Transverse colon (tissue), 4 donors: ENCODE measurements around the gene TAS2R4. TPM values are rescaled to one million over a fixed set of nuclear protein-coding genes. Genes with fewer than 3 reads are reported as not detected.

Source experiments
- DNase-seq: peaks from one replicate; pipeline ENCODE4 v3.0.0-alpha.2; 2019
- H3K27ac ChIP-seq, 4 donors: fragments of 200-600 bp; sonication (generic); 2 replicates each; pipeline ENCODE4 v1.5.1; 2016 to 2018; ENCODE audit warnings: inconsistent platforms in 4 of 4
- H3K27me3 ChIP-seq: fragments of 200-600 bp; sonication (generic); 2 replicates; pipeline ENCODE4 v1.5.1; 2017; ENCODE audit warnings: inconsistent platforms
- H3K36me3 ChIP-seq, 4 donors: fragments of 200-600 bp; sonication (generic); 2 replicates each; pipeline ENCODE4 v1.5.1; 2017 to 2019; ENCODE audit warnings: inconsistent platforms in 4 of 4
- H3K4me1 ChIP-seq, 4 donors: fragments of 200-600 bp; sonication (generic); 2 replicates each; pipeline ENCODE4 v1.5.1; 2017 to 2020; ENCODE audit warnings: inconsistent platforms in 4 of 4
- H3K4me3 ChIP-seq, 4 donors: fragments of 200-600 bp; sonication (generic); 1 replicate in 1 of 4; 2 replicates in 3 of 4; pipeline versions ENCODE4 v1.5.1 to v1.6.1; 2017 to 2019; ENCODE audit warnings: inconsistent platforms in 4 of 4
- H3K9me3 ChIP-seq, 2 donors: fragments of 200-600 bp; sonication (generic); 2 replicates each; pipeline ENCODE4 v1.5.1; 2017 to 2019; ENCODE audit warnings: inconsistent platforms in 2 of 2
- EP300 ChIP-seq: sonication (generic); formaldehyde crosslinking; IDR thresholded peaks from one replicate; pipeline ENCODE4 v1.6.1; 2017; ENCODE audit warnings: antibody characterized with exemption, low read depth
- POLR2A ChIP-seq: fragments of 450-650 bp; IDR thresholded peaks from one replicate; pipeline ENCODE4 v1.6.1; 2016; ENCODE audit warnings: antibody characterized with exemption, mild to moderate bottlenecking, moderate library complexity
- POLR2AphosphoS5 ChIP-seq, 3 donors: sonication (generic); formaldehyde crosslinking; IDR thresholded peaks; one replicate each; pipeline ENCODE4 v1.6.1; 2016; ENCODE audit warnings: antibody characterized with exemption in 3 of 3
- WGBS, 2 donors: methylation state at CpG; one replicate each; pipeline ENCODE4 v1.1.5; 2018; ENCODE audit warnings: low coverage in 1 of 2; 5-methylcytosine and 5-hydroxymethylcytosine counted together
- in situ Hi-C, 4 donors: fragments of 200-750 bp; cut with MboI; loops; one replicate each; pipeline versions ENCODE4 v1.15.0 to v1.15.1; 2017; ENCODE audit warnings: low sequenced_read_pairs in 3 of 4, low pct_ligation_motif_present in 1 of 4, low pct_unique_long_range_greater_than_20kb in 1 of 4
- intact Hi-C: fragments of 100-400 bp; cut with DNase I; formaldehyde crosslinking; loops from one replicate; pipeline ENCODE4 v1.15.1; 2023; ENCODE audit warnings: low total_unique reads
- total RNA-seq, 4 donors: library from RNA; depleted of rRNA; stranded (reverse); fragments of >200 nt; gene quantifications; one replicate each; pipeline ENCODE4 v1.1.0, GENCODE V29; 2016
- TF ChIP-seq, protein P1 (sequence below), 5 experiments: fragments of 200-600 bp in 3 of 5; fragments of 450-650 bp in 2 of 5; sonication (generic) in 3 of 5; IDR thresholded peaks; 1 replicate in 2 of 5; 2 replicates in 3 of 5; pipeline ENCODE4 v1.5.1; 2016 to 2017; ENCODE audit warnings: antibody characterized with exemption in 5 of 5, inconsistent platforms in 3 of 5, mild to moderate bottlenecking in 2 of 5, moderate library complexity in 1 of 5

The TAS2R4 gene
- total RNA-seq, 4 donors from 2014 or later = 1.2 to 3.5 (median 2.5) TPM

DNA sequence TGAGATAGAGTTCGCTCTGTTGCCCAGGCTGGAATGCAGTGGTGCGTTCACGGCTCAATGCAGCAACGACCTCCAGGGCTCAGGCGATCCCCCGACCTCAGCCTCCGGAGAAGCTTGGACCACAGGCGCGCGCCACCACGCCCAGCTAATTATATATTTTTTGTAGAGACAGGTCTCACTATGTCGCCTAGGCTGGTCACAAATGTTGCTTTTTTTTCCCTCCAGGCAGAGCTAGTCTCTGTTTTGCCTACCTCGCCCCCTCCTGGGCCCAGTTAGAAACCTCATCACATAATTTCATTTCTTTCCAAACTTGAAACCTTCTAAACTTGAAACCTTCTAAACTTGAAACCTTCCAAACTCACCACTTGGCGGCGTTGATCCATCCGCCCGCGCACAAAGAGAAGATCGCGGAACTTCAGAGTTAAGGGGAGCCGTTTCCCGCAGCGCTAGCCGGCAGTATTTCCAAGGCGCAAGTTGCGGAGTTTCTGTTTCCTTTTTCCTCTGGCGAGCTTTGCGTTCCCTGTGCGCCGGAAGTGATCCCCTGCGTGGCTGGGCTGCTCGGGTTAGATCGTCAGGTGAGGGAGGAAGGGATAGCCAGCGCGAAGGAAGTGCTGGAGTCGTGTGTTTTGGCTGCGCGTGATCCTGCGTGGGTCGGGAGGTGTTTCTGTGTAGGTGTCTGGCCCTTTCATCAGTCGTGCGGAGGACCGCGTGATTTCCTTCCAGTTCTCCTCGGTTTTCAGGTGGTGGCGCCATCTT, 38.5 kb upstream of the TAS2R4 start, which contains the start of gene SSBP1:
Gene SSBP1 (plus strand): TSS at position 523 of the 756 bp plus-strand sequence. CDS start 809 bp downstream, outside the sequence.
- DNase-seq = peak; percentile 93
- intact Hi-C loops = no loop called here
- Histone ChIP-seq H3K4me1 (peaks cover 11 to 28% (median 18%) of the 10 kb centered on the region in 4 donors), H3K36me3 (peaks cover 0 to 30% (median 8%) of the 10 kb centered on the region in 4 donors), H3K27me3 (no peaks in the 10 kb centered on the region), H3K9me3 (no peaks in the 10 kb centered on the region), H3K4me3 (peak within 1 kb of the TSS; percentile 53 to 96 (median 84)), H3K27ac (peak within 1 kb of the TSS; percentile 90 to 91 (median 90))
- in situ Hi-C loops = no loop called here
- 0 to 3% methylated on average over 2 to 46 of the region's 46 CpGs for WGBS, 2 donors
- TF ChIP-seq EP300 (no peak), POLR2AphosphoS5 (IDR thresholded peaks at IDR 0.05) (peak; percentile 56 to 81 (median 77)), POLR2A (peak; percentile 70)
- TF ChIP-seq, protein P1, sequence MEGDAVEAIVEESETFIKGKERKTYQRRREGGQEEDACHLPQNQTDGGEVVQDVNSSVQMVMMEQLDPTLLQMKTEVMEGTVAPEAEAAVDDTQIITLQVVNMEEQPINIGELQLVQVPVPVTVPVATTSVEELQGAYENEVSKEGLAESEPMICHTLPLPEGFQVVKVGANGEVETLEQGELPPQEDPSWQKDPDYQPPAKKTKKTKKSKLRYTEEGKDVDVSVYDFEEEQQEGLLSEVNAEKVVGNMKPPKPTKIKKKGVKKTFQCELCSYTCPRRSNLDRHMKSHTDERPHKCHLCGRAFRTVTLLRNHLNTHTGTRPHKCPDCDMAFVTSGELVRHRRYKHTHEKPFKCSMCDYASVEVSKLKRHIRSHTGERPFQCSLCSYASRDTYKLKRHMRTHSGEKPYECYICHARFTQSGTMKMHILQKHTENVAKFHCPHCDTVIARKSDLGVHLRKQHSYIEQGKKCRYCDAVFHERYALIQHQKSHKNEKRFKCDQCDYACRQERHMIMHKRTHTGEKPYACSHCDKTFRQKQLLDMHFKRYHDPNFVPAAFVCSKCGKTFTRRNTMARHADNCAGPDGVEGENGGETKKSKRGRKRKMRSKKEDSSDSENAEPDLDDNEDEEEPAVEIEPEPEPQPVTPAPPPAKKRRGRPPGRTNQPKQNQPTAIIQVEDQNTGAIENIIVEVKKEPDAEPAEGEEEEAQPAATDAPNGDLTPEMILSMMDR (IDR thresholded peaks at IDR 0.05) = peak; percentile 53 to 85 (median 72)

DNA sequence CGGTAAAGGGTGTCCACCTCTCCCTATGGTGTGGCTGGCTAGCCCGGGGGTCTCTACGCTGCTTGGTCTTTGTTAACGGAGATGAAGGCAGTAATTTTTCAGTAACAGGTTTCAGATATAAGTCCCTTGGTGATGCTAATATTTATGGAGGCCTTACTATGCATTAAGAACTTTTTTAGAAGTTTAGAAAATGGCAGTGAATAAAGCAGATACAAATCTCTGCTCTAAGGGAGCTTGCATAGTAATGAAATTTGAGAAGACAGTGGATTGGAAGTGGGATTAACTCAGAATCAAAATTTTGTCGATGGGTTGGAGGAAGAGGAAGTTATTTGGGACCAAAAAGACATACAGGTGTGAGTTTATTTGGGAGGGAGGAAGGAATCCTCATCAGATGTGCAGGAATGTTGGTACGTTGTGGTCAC, 37.9 kb upstream of the TAS2R4 start:
- WGBS, 2 donors = 0 to 1% methylated on average over 2 to 6 of the region's 6 CpGs
- Histone ChIP-seq H3K36me3 (peaks cover 0 to 36% (median 11%) of the 10 kb centered on the region in 4 donors), H3K27ac (peak overlapping the region; percentile 90 to 91 (median 90)), H3K27me3 (no peaks in the 10 kb centered on the region), H3K9me3 (no peaks in the 10 kb centered on the region), H3K4me3 (peak overlapping the region; percentile 53 to 96 (median 84)), H3K4me1 (peaks cover 11 to 28% (median 18%) of the 10 kb centered on the region in 4 donors)
- in situ Hi-C loops = no loop called here
- TF ChIP-seq, protein P1 (IDR thresholded peaks at IDR 0.05) = no peak
- no peak for TF ChIP-seq EP300
- TF ChIP-seq POLR2AphosphoS5 (IDR thresholded peaks at IDR 0.05) = no peak
- TF ChIP-seq POLR2A = no peak
- DNase-seq = no peak
- intact Hi-C loops = no loop called here

DNA sequence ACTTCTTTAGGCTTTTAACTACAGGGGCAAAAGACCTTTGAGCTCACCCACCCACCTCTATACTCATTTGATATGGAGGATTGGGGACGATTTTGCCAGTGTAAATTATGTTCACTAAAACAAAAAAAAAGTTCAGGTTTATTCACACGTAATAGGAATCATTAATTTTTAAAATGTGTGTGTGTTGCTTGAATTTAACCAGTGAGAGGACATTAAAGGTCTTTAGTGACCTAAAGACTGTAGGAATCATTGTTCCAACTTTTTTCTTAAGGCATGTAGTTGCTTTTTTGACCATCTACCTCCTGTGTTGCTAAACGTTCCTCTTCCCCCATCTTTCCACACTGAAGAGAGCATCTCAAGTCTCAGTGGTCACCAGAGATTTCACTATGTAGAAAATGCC, 37.2 kb upstream of the TAS2R4 start:
- intact Hi-C loops = no loop called here

DNA sequence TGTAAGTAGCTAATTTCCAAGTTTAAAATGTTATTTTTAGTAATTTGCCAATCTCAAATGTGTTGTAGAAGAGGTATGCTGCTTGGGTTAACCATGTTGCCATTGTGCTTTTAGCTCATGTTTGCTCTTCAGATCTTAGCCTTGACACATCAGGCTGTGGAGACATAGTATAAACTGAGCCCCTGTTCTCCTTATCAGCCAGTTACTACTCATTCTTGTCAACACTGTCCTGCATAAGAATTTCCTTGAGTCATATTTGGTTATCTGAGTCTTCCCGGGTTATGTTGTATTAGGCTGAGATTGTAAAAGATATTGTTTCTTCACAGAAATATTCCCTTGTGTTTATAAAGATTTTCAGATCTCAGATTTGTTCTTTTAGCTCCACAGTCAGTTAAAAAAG, 34.2 kb upstream of the TAS2R4 start:
- in situ Hi-C loops (loop anchor here in 1 of 4 donors (10.0 kb wide), 1 partner anchor 77 kb away; no protein-coding TSS in a partner anchor), intact Hi-C loops (no loop called here)
- no peaks in the 10 kb centered on the region for H3K9me3 ChIP-seq
- 71 to 93% methylated on average over 1 of the region's 1 CpG for WGBS, 2 donors
- no peak overlapping the region for H3K4me3 ChIP-seq
- no peak for TF ChIP-seq POLR2AphosphoS5 (IDR thresholded peaks at IDR 0.05)
- no peak for DNase-seq
- H3K27ac ChIP-seq = no peak overlapping the region
- H3K4me1 ChIP-seq = peaks cover 8 to 24% (median 13%) of the 10 kb centered on the region in 4 donors
- H3K36me3 ChIP-seq = peaks cover 0 to 67% (median 28%) of the 10 kb centered on the region in 4 donors
- no peaks in the 10 kb centered on the region for H3K27me3 ChIP-seq

More for the DNA sequence above, 37.2 kb upstream of the TAS2R4 start:
- TF ChIP-seq, protein P1 (IDR thresholded peaks at IDR 0.05) = no peak
- TF ChIP-seq POLR2A (no peak), POLR2AphosphoS5 (IDR thresholded peaks at IDR 0.05) (no peak), EP300 (no peak)
- Histone ChIP-seq H3K4me1 (peaks cover 11 to 28% (median 18%) of the 10 kb centered on the region in 4 donors), H3K27me3 (no peaks in the 10 kb centered on the region), H3K36me3 (peaks cover 0 to 42% (median 15%) of the 10 kb centered on the region in 4 donors), H3K27ac (peak overlapping the region in 1 of 4 donors; percentile 90), H3K4me3 (peak overlapping the region in 1 of 4 donors; percentile 84), H3K9me3 (no peaks in the 10 kb centered on the region)
- in situ Hi-C loops = no loop called here
- WGBS, 2 donors = 49 to 72% methylated on average over 3 of the region's 3 CpGs
- no peak for DNase-seq
